A673 (cell line): Measurements from ENCODE around the gene VAMP7. TPM values are rescaled to one million over a fixed set of nuclear protein-coding genes. Genes with fewer than 3 reads are reported as not detected.

ENCODE experiments used
- BruUV-seq: library from RNA; stranded (reverse); fragments of 400-500 nt; replicated peaks from 2 replicates; lab custom pipeline; 2021; lab: Mats Ljungman, UMichigan
- CTCF ChIA-PET: fragments of 300-600 bp; sonication (Branson Sonifier 250); formaldehyde crosslinking; loops from one replicate; lab custom pipeline; 2022; ENCODE audit warnings: antibody characterized with exemption; lab: Charles Lee
- POLR2A ChIA-PET: fragments of 300-600 bp; sonication (Branson Sonifier 250); formaldehyde crosslinking; loops from one replicate; lab custom pipeline; 2022; ENCODE audit warnings: antibody characterized with exemption; ENCODE audit not compliant: low non-redundant PET; lab: Charles Lee
- DNase-seq: peaks from one replicate; pipeline ENCODE4 v3.0.0-alpha.2; 2015; ENCODE audit warnings: low spot score
- H3K27ac ChIP-seq: fragments of 200-600 bp; sonication (generic); 2 replicates; pipeline ENCODE4 v1.5.1; 2016; ENCODE audit warnings: mixed run types, low read depth, mild to moderate bottlenecking, mixed read lengths, antibody characterized with exemption, low read length; ENCODE audit not compliant: poor library complexity, severe bottlenecking
- H3K27me3 ChIP-seq: fragments of 200-600 bp; sonication (generic); replicated peaks from 2 replicates; pipeline ENCODE4 v1.6.1; 2017; ENCODE audit warnings: mixed run types, low read depth, mild to moderate bottlenecking, mixed read lengths, antibody characterized with exemption, low read length; ENCODE audit not compliant: insufficient read depth, poor library complexity
- H3K36me3 ChIP-seq: fragments of 200-600 bp; sonication (generic); 2 replicates; pipeline ENCODE4 v1.6.1; 2016; ENCODE audit warnings: mixed run types, mild to moderate bottlenecking, mixed read lengths, antibody characterized with exemption, low read length; ENCODE audit not compliant: insufficient read depth, poor library complexity, severe bottlenecking
- H3K4me1 ChIP-seq: fragments of 200-600 bp; sonication (generic); 2 replicates; pipeline ENCODE4 v1.6.1; 2017; ENCODE audit warnings: mixed run types, mild to moderate bottlenecking, mixed read lengths, antibody characterized with exemption, low read length; ENCODE audit not compliant: insufficient read depth, poor library complexity, severe bottlenecking
- H3K4me3 ChIP-seq: fragments of 200-600 bp; sonication (generic); 2 replicates; pipeline ENCODE4 v1.5.1; 2016; ENCODE audit warnings: low read depth, mixed run types, mild to moderate bottlenecking, mixed read lengths, low read length; ENCODE audit not compliant: poor library complexity, severe bottlenecking
- H3K9me3 ChIP-seq: fragments of 200-600 bp; sonication (generic); 2 replicates; pipeline ENCODE4 v1.6.1; 2016; ENCODE audit warnings: mixed run types, low read depth, mild to moderate bottlenecking, mixed read lengths, antibody characterized with exemption, low read length; ENCODE audit not compliant: poor library complexity, severe bottlenecking
- EZH2 ChIP-seq: fragments of 200-600 bp; sonication (generic); IDR thresholded peaks from 2 replicates; pipeline ENCODE4 v1.6.1; 2017; ENCODE audit warnings: borderline replicate concordance, low read depth, mild to moderate bottlenecking, mixed read lengths, antibody characterized with exemption, low read length; ENCODE audit not compliant: poor library complexity, severe bottlenecking
- intact Hi-C: fragments of 100-400 bp; cut with micrococcal nuclease; formaldehyde crosslinking; loops from one replicate; pipeline ENCODE4 v1.10.0; 2022; ENCODE audit not compliant: unreplicated experiment
- total RNA-seq: library from RNA; stranded (reverse); gene quantifications from 2 replicates; pipeline ENCODE4 v1.2.3, GENCODE V29; 2021
- TF ChIP-seq, protein P1 (sequence below): fragments of 300-800, 200-600 bp; sonication (generic); conservative IDR thresholded peaks from 2 replicates; pipeline ENCODE4 v1.5.1; 2017; ENCODE audit warnings: low read depth, mild to moderate bottlenecking, antibody characterized with exemption, low read length, moderate library complexity, mixed read lengths

VAMP7 gene
- total RNA-seq, 1 experiment from 2014 or later: 25.1 TPM

- Histone ChIP-seq H3K27me3 (no peaks in the 10 kb centered on the region), H3K36me3 (peaks cover 4% of the 10 kb centered on the region), H3K27ac (no peak overlapping the region), H3K9me3 (no peaks in the 10 kb centered on the region), H3K4me3 (no peak overlapping the region), H3K4me1 (peaks cover 5% of the 10 kb centered on the region)
- intact Hi-C loops: no loop called here
- no TSS peak for BruUV-seq
- peak; percentile 40 for DNase-seq
- TF ChIP-seq, protein P1, sequence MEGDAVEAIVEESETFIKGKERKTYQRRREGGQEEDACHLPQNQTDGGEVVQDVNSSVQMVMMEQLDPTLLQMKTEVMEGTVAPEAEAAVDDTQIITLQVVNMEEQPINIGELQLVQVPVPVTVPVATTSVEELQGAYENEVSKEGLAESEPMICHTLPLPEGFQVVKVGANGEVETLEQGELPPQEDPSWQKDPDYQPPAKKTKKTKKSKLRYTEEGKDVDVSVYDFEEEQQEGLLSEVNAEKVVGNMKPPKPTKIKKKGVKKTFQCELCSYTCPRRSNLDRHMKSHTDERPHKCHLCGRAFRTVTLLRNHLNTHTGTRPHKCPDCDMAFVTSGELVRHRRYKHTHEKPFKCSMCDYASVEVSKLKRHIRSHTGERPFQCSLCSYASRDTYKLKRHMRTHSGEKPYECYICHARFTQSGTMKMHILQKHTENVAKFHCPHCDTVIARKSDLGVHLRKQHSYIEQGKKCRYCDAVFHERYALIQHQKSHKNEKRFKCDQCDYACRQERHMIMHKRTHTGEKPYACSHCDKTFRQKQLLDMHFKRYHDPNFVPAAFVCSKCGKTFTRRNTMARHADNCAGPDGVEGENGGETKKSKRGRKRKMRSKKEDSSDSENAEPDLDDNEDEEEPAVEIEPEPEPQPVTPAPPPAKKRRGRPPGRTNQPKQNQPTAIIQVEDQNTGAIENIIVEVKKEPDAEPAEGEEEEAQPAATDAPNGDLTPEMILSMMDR: no peak
- TF ChIP-seq EZH2: no peak
- POLR2A ChIA-PET: no interaction called here
- CTCF ChIA-PET: no interaction called here
Measured at GRCh38 chrX:155888139-155888538, 7.0 kb downstream of the VAMP7 start.

- H3K4me1 ChIP-seq: peaks cover 5% of the 10 kb centered on the region
- H3K27me3 ChIP-seq: no peaks in the 10 kb centered on the region
- no peak for DNase-seq
- CTCF ChIA-PET: no interaction called here
- TF ChIP-seq, protein P1: no peak
- TF ChIP-seq EZH2: no peak
- H3K36me3 ChIP-seq: peaks cover 4% of the 10 kb centered on the region
- intact Hi-C loops: no loop called here
- BruUV-seq: no TSS peak
- POLR2A ChIA-PET: no interaction called here
- no peaks in the 10 kb centered on the region for H3K9me3 ChIP-seq
- no peak overlapping the region for H3K27ac ChIP-seq
- no peak overlapping the region for H3K4me3 ChIP-seq
Measured at GRCh38 chrX:155889328-155889727, 8.2 kb downstream of the VAMP7 start.

DNA sequence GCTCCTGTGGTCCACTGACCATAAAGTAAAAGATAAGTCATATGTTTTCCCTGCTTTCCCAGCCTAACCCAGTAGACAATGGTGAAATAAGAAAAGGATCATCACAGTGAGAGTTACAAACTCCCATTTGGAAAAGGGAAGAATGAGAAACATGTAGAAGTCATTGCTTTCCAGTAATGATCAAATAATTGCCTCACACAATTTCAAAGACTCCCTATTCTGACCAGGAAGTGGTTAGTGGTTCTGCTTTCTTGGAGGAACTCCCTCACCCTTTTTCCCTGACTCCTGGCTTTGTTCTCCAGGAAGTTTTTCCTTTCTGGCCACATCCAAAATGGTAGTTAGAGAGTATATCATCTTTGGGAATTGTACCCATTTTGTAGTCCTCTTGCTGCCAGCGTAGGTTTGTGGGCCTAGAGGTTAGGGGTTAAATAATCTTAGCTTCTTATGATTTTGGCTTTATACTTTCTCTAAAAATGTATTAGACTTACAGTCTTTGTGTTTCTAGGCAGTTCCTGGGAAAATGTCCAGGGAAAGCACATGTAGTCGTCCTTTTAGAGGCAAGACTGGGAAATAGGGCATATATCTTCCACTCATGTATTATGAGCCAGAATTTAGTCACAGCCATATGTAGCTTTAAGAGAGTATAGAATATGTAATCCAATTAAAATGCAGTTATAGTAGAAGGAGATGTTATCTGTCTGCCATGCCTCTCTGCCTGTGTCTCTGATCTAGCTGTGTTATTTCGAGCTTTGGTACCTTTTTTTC is 10.5 kb downstream of the VAMP7 start:
- no TSS peak for BruUV-seq
- Histone ChIP-seq H3K27me3 (no peaks in the 10 kb centered on the region), H3K9me3 (no peaks in the 10 kb centered on the region), H3K4me1 (peaks cover 5% of the 10 kb centered on the region), H3K27ac (no peak overlapping the region), H3K36me3 (peaks cover 4% of the 10 kb centered on the region), H3K4me3 (no peak overlapping the region)
- POLR2A ChIA-PET: no interaction called here
- intact Hi-C loops: no loop called here
- no peak for TF ChIP-seq EZH2
- TF ChIP-seq, protein P1: no peak
- CTCF ChIA-PET: no interaction called here
- peak; percentile 5 for DNase-seq
